Activated T-cell treated with anti-CD3 and anti-CD28 coated beads, Interleukin-2, amount 50 U/mL, for 48 hours (primary cell): ENCODE measurements around the gene PPCDC.
"Not testable (repeated sequence)": the region's sequence is repeated elsewhere in the genome, so short reads cannot be mapped to it uniquely, and the experiment has no call there.

Experiments used
- DNase-seq, 2 experiments: peaks; one replicate each; pipeline ENCODE4 v3.0.0-alpha.2; 2020

PPCDC gene

GRCh38 chr15:75069301-75069925 lies 46.0 kb downstream of the PPCDC start:
- no peak for DNase-seq

DNA sequence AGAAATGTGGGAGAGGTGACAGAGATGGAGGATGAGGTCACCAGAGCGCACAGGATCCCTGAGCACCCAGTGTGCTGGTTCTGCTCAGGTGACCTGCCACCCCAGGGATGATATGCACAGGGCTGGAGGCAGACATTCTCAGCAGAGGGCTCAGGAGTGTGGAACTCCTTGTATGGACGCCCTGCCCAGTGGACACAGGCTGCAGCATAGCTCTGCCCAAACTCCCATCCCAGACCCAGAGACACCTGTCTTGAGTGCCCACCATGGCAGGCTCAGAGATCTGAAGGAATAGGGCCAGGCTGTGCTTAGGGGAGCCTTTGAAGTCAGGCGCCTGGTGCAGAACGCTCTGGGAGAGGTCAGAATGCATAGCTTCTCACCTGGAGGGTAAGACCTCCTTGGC lies 47.3 kb downstream of the PPCDC start:
- no peak for DNase-seq

GRCh38 chr15:75073197-75073596 lies 49.8 kb downstream of the PPCDC start:
- no peak for DNase-seq

DNA sequence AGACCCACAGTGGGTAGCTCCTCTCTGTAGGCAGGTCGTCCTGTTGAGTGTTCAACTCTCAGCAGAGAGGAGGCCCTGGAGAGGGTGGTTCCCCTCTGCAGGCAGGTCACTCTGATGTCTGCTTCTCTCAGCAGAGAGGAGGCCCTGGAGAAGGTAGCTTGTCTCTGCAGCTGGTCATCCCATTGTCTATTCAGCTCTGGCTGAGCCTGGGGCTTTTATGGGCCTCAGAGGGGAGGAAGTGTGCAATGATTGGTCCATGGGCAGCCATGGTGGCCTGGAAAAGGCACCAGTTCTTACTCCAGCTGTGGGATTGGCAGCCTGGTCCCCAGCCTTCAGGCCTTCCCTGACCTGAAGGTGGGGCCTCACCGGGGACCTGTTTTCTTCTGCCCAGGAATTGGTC lies 52.9 kb downstream of the PPCDC start:
- DNase-seq = no peak

DNA sequence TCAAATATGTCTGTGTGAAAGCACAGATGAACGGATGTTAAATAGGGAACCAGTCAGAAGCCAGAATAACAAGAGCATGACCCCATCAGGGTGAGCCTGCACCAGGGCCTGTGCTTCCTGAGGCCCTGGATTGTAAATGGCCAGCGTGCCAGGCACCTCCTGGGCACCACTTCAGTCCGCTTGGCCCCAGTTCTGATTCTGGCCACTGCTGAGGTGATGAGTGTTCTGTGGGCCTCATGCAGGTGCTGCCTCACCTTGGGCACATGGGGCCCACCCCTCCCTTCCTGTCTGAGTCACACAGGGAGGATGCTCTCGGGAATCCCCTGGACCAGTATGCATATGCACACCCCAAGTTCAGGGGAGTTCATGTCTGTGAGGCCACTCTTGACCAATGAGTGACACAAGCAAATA lies 54.2 kb downstream of the PPCDC start:
- DNase-seq = not testable (repeated sequence)

GRCh38 chr15:75081150-75081549 lies 57.8 kb downstream of the PPCDC start:
- no peak for DNase-seq

DNA sequence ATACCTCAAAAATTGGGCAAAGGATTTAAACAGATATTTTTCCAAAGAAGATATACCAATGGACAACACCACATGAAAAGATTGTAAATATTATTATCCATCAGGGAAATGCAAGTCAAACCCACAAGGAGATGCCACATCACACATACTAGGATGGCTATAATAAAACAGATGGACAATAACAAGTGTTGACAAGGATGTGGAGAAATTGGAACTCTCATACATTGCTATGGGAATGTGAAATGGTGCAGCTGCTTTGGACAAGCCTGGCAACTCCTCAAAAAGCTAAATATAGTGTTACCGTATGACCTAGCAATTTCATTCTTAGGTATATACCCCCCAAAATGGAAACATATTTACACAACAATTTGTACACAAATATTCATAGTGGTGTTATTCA lies 59.3 kb downstream of the PPCDC start:
- no peak for DNase-seq

GRCh38 chr15:75085708-75086107 lies 62.3 kb downstream of the PPCDC start:
- not testable (repeated sequence) for DNase-seq

DNA sequence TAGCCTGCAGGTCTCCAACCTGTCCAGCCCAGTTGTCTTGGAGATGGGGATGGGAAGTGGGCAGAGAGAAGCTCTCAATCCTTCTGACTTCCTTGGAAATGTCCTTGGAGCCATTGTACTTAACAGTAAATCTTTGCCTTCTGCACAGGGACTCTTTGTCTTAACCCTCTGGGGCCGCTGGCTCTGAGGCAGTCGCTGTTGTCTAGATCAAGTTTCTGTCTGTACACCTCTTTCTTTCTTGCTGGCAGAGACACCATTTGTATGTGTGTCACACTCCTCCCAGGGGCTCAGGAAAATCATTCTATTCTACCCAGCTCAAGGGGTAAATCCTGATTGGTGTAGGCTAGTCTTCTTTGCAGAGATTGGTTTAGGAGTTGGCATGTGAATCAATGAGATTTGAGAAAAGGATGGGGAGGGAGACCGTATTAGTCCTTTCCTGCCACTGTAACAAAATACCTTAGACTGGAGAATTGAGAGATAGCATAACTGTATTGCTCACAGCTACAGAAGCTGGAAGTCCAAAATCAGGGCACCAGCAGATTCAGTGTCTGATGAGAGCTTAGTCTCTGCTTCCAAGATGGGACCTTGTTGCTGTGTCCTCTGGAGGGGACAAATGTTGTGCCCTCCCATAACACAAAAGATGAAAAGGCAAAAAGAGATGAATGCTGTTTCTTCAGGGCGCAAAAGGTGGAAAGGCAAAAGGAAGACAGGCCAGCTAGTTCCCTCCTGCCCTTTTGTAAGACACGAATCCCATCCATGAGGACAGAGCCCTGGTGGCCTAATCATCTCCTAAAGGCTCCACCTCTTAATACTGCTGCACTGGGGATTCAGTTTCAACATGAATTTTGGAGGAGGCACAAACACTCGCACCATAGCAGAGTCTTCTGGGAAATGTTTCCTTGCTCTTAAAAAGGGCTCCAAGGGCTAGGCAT lies 66.3 kb downstream of the PPCDC start:
- DNase-seq = no peak

DNA sequence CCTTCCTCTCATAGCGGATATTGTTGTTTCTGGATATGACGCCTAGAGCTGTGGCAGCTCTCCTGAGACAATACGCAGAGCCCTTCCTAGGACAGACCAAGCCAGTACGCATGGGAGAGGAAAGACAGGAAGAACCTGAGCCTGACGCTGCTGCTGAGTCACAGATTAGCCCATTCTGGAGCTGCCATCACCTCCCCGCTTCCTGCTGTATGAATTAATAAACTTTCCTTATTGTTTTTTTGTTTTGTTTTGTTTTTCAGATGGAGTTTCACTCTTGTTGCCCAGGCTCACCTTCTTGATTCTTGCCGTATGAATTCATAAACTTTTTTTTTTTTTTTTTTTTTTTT lies 67.0 kb downstream of the PPCDC start:
- no peak for DNase-seq

GRCh38 chr15:75091814-75092213 lies 68.4 kb downstream of the PPCDC start:
- DNase-seq = no peak

DNA sequence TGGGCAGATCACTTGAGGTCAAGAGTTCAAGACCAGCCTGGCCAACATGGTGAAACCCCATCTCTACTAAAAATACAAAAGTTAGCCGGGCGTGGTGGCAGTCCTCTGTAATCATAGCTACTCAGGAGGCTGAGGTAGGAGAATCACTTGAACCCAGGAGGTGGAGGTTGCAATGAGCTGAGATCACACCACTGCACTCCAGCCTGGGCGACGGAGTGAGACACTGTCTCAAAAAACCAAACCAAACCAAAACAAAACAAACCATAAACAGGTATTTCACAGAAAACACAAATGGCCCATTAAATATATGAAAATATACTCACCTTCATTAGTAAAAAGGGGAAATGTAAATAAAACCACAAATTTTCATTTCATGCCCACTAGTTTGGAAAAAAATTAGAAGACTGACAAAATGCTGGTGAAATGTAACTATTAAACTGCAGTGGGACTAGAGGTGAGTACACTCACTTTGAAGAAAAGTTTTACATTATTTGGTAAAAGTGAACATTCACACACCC lies 71.6 kb downstream of the PPCDC start:
- DNase-seq = not testable (repeated sequence)

GRCh38 chr15:75095594-75095993 lies 72.2 kb downstream of the PPCDC start:
- no peak for DNase-seq

GRCh38 chr15:75097939-75098338 lies 74.5 kb downstream of the PPCDC start:
- no peak for DNase-seq

DNA sequence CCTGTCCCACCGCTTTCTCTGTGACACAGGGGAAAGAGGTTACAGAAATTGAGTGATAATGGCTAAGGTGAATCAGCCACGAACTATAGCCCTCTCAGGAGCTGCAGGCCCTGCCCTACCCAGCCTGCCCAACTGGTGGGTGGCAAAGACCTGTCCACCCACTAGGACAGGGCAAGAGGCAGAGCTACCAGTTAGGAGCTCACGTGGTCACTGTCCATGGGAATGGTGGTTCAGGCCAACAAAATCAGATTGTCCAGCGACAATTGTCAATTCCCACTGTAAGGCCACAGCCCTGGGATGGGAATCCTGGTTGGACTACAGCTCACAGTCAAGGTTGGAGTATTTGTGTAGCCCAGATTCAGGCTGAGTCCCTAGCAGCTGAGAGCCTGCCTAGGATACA lies 75.0 kb downstream of the PPCDC start:
- DNase-seq = no peak
